Parathyroid adenoma (tissue), 2 donors: Measurements from ENCODE around the gene TAF1B.

Experiments
- H2AFZ ChIP-seq: fragments of 300-600 bp; sonication (generic); one replicate; pipeline ENCODE4 v1.7.0; 2017; ENCODE audit warnings: antibody characterized with exemption, mild to moderate bottlenecking
- H3K27ac ChIP-seq: fragments of 300-600 bp; sonication (generic); one replicate; pipeline ENCODE4 v1.7.0; 2017
- H3K27me3 ChIP-seq: fragments of 300-600 bp; sonication (generic); one replicate; pipeline ENCODE4 v1.7.0; 2017; ENCODE audit warnings: low read length; ENCODE audit not compliant: control insufficient read depth, insufficient read depth
- H3K36me3 ChIP-seq: fragments of 300-600 bp; sonication (generic); one replicate; pipeline ENCODE4 v1.7.0; 2017; ENCODE audit warnings: low read length; ENCODE audit not compliant: control insufficient read depth, insufficient read depth
- H3K4me1 ChIP-seq: fragments of 300-600 bp; sonication (generic); one replicate; pipeline ENCODE4 v1.7.0; 2017; ENCODE audit warnings: control low read depth
- H3K4me2 ChIP-seq: fragments of 300-600 bp; sonication (generic); one replicate; pipeline ENCODE4 v1.7.0; 2017; ENCODE audit warnings: low read length
- H3K4me3 ChIP-seq: fragments of 300-600 bp; sonication (generic); one replicate; pipeline ENCODE4 v1.7.0; 2017; ENCODE audit warnings: low read depth, low read length
- H3K79me2 ChIP-seq: fragments of 300-600 bp; sonication (generic); one replicate; pipeline ENCODE4 v1.7.0; 2017; ENCODE audit warnings: control low read depth
- H3K9ac ChIP-seq: fragments of 300-600 bp; sonication (generic); one replicate; pipeline ENCODE4 v1.7.0; 2017; ENCODE audit warnings: mild to moderate bottlenecking
- H3K9me3 ChIP-seq: fragments of 300-600 bp; sonication (generic); one replicate; pipeline ENCODE4 v1.7.0; 2017; ENCODE audit warnings: low read length; ENCODE audit not compliant: control insufficient read depth
- CTCF ChIP-seq: fragments of 300-600 bp; sonication (generic); IDR thresholded peaks from one replicate; pipeline ENCODE4 v1.7.0; 2017; ENCODE audit warnings: antibody characterized with exemption, mild to moderate bottlenecking
- donor health status: primary hyperparathyroidism.

The TAF1B gene

DNA sequence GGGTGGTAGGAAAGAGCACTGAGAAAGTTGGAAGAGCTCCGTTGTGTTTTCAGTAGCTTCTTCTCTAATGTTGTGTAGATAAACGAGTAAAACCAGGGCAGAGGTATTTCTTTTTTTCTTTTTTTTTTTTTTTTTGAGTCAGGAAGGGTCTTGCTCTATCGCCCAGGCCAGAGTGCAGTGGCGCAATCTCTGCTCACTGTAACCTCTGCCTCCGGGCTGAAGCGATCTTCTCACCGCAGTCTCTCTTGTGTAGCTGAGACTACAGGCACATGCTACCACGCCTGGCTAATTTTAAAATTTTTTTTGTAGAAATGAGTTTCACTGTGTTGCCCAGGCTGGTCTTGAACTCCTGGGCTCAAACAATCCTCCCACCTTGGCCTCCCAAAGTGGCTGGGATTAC, 114.8 kb downstream of the TAF1B start:
- H3K27ac ChIP-seq, result no peak overlapping the region
- no peaks in the 10 kb centered on the region for H3K4me1 ChIP-seq
- H3K79me2 ChIP-seq, result peaks cover 24% of the 10 kb centered on the region
- no peak overlapping the region for H3K4me3 ChIP-seq
- TF ChIP-seq CTCF, result no peak
- no peaks in the 10 kb centered on the region for H3K27me3 ChIP-seq
- H3K9me3 ChIP-seq, result no peaks in the 10 kb centered on the region
- H2AFZ ChIP-seq, result no peak overlapping the region
- no peak overlapping the region for H3K4me2 ChIP-seq
- H3K36me3 ChIP-seq, result no peaks in the 10 kb centered on the region
- H3K9ac ChIP-seq, result no peak overlapping the region

DNA sequence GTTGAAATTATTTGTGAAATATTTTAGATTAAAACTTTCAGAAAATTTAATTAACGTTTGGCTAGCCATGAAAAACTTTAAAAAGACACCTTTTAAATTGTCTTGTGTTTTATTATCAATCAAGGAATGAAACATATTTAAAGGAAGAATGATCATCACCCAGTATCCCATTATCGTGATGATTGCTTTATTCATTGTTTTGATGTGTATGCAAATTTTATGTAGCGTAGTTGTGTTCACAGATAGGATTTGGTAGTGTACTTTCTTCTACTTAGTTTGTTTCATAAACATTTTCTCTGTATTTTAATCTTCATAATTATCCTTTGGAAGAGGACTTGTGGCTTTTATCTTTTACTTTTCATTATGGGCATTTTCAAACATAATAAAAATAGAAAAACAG, 116.0 kb downstream of the TAF1B start:
- no peaks in the 10 kb centered on the region for H3K27me3 ChIP-seq
- no peaks in the 10 kb centered on the region for H3K36me3 ChIP-seq
- H3K9ac ChIP-seq, result no peak overlapping the region
- no peak overlapping the region for H2AFZ ChIP-seq
- no peak overlapping the region for H3K4me2 ChIP-seq
- H3K4me3 ChIP-seq, result no peak overlapping the region
- no peak for TF ChIP-seq CTCF
- peaks cover 24% of the 10 kb centered on the region for H3K79me2 ChIP-seq
- H3K4me1 ChIP-seq, result no peaks in the 10 kb centered on the region
- H3K9me3 ChIP-seq, result no peaks in the 10 kb centered on the region
- H3K27ac ChIP-seq, result no peak overlapping the region

DNA sequence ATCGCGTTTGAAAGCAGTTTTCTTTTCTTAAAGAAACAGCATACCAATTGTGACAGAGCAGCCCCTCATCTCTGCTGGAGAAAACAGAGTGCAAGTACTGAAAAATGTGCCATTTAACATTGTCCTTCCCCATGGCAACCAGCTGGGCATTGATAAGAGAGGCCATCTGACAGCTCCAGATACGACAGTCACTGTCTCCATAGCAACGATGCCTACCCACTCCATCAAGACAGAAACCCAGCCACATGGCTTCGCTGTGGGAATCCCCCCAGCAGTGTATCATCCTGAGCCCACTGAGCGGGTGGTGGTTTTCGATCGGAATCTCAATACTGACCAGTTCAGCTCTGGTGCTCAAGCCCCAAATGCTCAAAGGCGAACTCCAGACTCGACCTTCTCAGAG, 117.7 kb downstream of the TAF1B start:
- no peaks in the 10 kb centered on the region for H3K27me3 ChIP-seq
- H2AFZ ChIP-seq, result no peak overlapping the region
- no peaks in the 10 kb centered on the region for H3K9me3 ChIP-seq
- H3K79me2 ChIP-seq, result peaks cover 20% of the 10 kb centered on the region
- H3K27ac ChIP-seq, result no peak overlapping the region
- TF ChIP-seq CTCF, result no peak
- H3K4me1 ChIP-seq, result no peaks in the 10 kb centered on the region
- H3K4me3 ChIP-seq, result no peak overlapping the region
- no peaks in the 10 kb centered on the region for H3K36me3 ChIP-seq
- no peak overlapping the region for H3K4me2 ChIP-seq
- H3K9ac ChIP-seq, result no peak overlapping the region

DNA sequence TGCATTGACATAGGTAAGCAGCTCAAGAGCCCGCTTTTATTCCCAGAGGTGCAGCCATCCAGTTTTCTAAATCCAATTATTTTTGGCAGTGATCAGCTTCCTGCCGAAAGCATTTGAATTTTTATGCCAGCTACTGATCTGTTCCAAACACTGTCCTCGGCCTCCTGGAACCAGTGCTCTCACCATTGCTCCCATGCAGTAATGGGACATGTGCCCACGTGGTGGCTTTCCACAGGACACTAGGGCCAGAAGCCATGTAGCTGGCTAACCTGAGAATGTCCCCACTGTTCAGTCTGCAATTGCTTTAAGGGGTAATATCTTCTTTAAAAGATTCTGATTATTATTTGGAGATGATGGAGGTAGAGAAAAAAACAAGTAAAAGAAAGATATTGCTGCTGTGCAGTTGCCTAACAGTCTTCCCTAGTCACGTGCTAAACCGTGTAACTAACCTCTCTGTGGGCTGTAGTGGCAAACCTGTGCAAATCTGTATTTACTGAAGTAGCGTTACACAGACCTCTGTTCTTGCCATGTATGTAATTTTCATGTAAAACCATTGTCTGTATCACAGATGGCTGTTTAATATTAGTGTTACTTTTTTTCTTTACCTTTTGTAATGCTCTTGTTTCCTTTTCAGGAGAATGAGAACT, 121.2 kb downstream of the TAF1B start:
- no peak for TF ChIP-seq CTCF
- no peaks in the 10 kb centered on the region for H3K36me3 ChIP-seq

DNA sequence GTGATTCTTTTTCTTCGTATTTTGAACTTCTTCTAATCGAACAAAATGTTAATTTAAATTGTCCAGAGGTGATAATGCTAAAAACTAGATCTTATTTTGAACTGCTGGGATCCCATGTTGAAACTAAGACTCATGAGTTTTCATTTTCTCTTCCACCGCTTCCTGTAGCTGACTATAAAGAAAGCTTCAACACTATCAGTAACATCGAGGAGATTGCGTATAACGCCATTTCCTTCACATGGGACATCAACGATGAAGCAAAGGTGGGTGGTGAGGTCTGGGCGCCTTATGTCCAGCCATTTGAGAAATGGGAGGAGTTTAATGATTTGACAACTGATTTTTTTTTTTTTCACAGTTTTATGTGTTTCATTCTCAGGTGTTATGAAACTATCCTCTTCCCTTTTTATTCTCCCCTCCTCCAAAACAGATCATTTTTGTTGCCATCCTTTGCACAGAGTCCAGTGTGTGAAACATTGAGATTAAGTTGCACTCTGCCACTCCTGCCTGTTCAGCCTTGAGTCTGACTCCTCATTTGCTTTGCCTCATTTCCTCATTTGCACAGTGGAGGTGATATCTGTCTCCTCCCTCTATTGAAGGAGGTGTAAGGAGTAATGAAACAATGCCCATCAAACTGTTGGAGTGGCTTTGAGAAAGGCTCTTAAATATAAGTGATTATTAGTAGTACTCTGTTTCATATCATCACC, 122.0 kb downstream of the TAF1B start:
- Histone ChIP-seq H3K9ac (no peak overlapping the region), H3K27ac (no peak overlapping the region), H3K4me1 (peaks cover 33% of the 10 kb centered on the region), H3K27me3 (no peaks in the 10 kb centered on the region), H3K36me3 (no peaks in the 10 kb centered on the region), H3K79me2 (no peaks in the 10 kb centered on the region), H3K4me3 (no peak overlapping the region), H3K4me2 (no peak overlapping the region), H3K9me3 (no peaks in the 10 kb centered on the region), H2AFZ (no peak overlapping the region)
- TF ChIP-seq CTCF, result no peak

More for the DNA sequence above, 121.2 kb downstream of the TAF1B start:
- no peak overlapping the region for H2AFZ ChIP-seq
- H3K4me3 ChIP-seq, result no peak overlapping the region
- no peak overlapping the region for H3K4me2 ChIP-seq
- H3K27ac ChIP-seq, result no peak overlapping the region
- H3K9me3 ChIP-seq, result no peaks in the 10 kb centered on the region
- H3K4me1 ChIP-seq, result peaks cover 27% of the 10 kb centered on the region
- H3K9ac ChIP-seq, result no peak overlapping the region
- no peaks in the 10 kb centered on the region for H3K79me2 ChIP-seq
- no peaks in the 10 kb centered on the region for H3K27me3 ChIP-seq
